GM12878 (cell line): ENCODE measurements around the gene SEPTIN7. TPM values are rescaled to one million over a fixed set of nuclear protein-coding genes. Genes with fewer than 3 reads are reported as not detected.

Source experiments
- EED ChIP-seq: sonication (generic); IDR thresholded peaks from 2 replicates; pipeline ENCODE4 v1.6.1; 2016; ENCODE audit warnings: antibody characterized with exemption, low read depth
- EGR1 ChIP-seq, 2 experiments: IDR thresholded peaks; 1 replicate in 1 of 2; 2 replicates in 1 of 2; pipeline ENCODE4 v1.6.1; 2011 to 2012; ENCODE audit warnings: low read depth in 2 of 2, low read length in 2 of 2, borderline replicate concordance in 1 of 2, mild to moderate bottlenecking in 1 of 2, moderate library complexity in 1 of 2
- EZH2 ChIP-seq: IDR thresholded peaks from 2 replicates; pipeline ENCODE4 v1.6.1; 2012; ENCODE audit warnings: low read depth, mild to moderate bottlenecking, control low read depth, inconsistent platforms, low read length, borderline replicate concordance; ENCODE audit not compliant: control insufficient read depth
- GATAD2B ChIP-seq: fragments of 450-650 bp; conservative IDR thresholded peaks from 2 replicates; pipeline ENCODE4 v1.6.1; 2017; ENCODE audit warnings: low read depth, mild to moderate bottlenecking, moderate library complexity
- MEF2A ChIP-seq: IDR thresholded peaks from 2 replicates; pipeline ENCODE4 v1.6.1; 2011; ENCODE audit warnings: low read depth, mild to moderate bottlenecking, low read length, moderate library complexity; ENCODE audit not compliant: insufficient read depth
- MTA2 ChIP-seq: fragments of 450-650 bp; IDR thresholded peaks from 2 replicates; pipeline ENCODE4 v1.6.1; 2016; ENCODE audit warnings: low read depth, mild to moderate bottlenecking, moderate library complexity
- MXI1 ChIP-seq: fragments of 150-350 bp; IDR thresholded peaks from 2 replicates; pipeline ENCODE4 v1.6.1; 2011; ENCODE audit warnings: low read depth, mild to moderate bottlenecking, inconsistent platforms, low read length, improper control_type of control experiment
- NFIC ChIP-seq: IDR thresholded peaks from 2 replicates; pipeline ENCODE4 v1.6.1; 2012; ENCODE audit warnings: low read depth, mild to moderate bottlenecking, inconsistent platforms, low read length, moderate library complexity
- RUNX3 ChIP-seq: IDR thresholded peaks from 2 replicates; pipeline ENCODE4 v1.6.1; 2012; ENCODE audit warnings: low read length, inconsistent platforms
- SUZ12 ChIP-seq: fragments of 200-600 bp; sonication (generic); IDR thresholded peaks from one replicate; pipeline ENCODE4 v1.6.1; 2018; ENCODE audit warnings: antibody characterized with exemption, mild to moderate bottlenecking; ENCODE audit not compliant: unreplicated experiment
- polyA plus RNA-seq, 11 experiments: library from polyadenylated mRNA; depleted of rRNA in 4 of 11; unstranded in 6 of 11; stranded (reverse) in 5 of 11; fragments of >200 nt; fragmentation: Nextera tagmentation in 4 of 11; fragmentation: Illumina TruSeq in 1 of 11; extraction: Ambion mirVana in 4 of 11; extraction: Trizol in 1 of 11; gene quantifications; 1 replicate in 1 of 11; 2 replicates in 10 of 11; pipeline versions ENCODE4 v1.2.1 to v1.2.3, GENCODE V29; 2011 to 2016; ENCODE audit warnings: inconsistent platforms in 2 of 11, missing spikeins in 2 of 11, low read depth in 1 of 11
- total RNA-seq, 4 experiments: library from RNA; depleted of rRNA in 3 of 4; stranded (reverse); fragments of >200 nt in 3 of 4; fragmentation: Illumina TruSeq in 1 of 4; extraction: Trizol in 1 of 4; gene quantifications; 2 replicates each; pipeline versions ENCODE4 v1.2.1 to v1.2.3, GENCODE V29; 2013 to 2021
- TF ChIP-seq, protein P1 (sequence below): fragments of 150-350 bp; IDR thresholded peaks from 2 replicates; pipeline ENCODE4 v1.6.1; 2014; ENCODE audit warnings: mild to moderate bottlenecking, low read depth, low read length

SEPTIN7 gene
- total and polyA plus RNA-seq, 10 of the 15 experiments (the other 5 are each of a cell fraction or from before 2014, with no cell fraction given): 176 to 787 (median 437) TPM

DNA sequence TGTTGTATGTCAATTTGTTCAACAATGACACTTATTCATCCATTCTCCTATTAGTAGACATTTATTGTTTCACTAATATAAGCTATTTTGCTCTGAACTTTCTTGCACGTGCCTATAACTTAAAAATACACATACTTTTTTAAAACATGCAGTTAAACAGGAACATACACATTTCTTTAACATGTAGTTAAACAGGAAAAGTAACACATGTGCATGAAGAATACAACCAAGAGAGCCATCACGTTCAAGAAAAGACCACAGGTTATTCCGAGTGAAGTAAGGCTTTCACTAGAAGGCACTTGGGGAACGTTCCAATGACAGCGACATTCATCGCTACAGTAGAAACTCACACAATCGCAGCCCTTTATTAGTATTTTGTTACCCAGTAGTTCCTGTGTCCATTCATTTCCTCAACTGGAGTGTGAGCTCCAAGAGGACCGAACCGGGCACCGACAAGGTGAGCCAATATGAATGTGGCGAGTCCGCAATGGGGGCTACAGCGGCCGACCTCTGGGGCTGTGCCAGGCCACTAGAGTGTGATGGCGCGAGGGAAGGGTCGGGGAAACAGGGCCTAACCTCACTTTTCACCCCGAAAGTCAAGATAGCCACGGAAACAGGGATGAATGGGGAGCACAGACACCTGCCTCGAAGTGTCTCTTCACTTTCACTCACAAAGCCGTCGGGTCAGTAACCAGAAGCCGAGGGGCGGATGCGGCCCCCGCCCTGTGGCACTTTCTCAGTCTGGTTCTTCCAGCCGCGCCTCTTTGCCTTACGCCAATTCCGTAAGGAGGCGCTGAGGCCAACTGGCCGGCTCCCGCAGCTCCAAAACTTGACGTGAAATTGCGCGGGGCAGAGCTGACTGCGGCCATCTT lies 775 bp upstream of the SEPTIN7 start (continued):
- TF ChIP-seq, protein P1, sequence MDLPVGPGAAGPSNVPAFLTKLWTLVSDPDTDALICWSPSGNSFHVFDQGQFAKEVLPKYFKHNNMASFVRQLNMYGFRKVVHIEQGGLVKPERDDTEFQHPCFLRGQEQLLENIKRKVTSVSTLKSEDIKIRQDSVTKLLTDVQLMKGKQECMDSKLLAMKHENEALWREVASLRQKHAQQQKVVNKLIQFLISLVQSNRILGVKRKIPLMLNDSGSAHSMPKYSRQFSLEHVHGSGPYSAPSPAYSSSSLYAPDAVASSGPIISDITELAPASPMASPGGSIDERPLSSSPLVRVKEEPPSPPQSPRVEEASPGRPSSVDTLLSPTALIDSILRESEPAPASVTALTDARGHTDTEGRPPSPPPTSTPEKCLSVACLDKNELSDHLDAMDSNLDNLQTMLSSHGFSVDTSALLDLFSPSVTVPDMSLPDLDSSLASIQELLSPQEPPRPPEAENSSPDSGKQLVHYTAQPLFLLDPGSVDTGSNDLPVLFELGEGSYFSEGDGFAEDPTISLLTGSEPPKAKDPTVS: no peak
- TF ChIP-seq SUZ12 (no peak), MTA2 (peak; percentile 49; the same call in 1 of the 2 replicates), RUNX3 (peak; percentile 52), MEF2A (no peak), EED (peak; percentile 51; the same call in 1 of the 2 replicates), GATAD2B (peak; percentile 63), NFIC (peak; percentile 3; the same call in 1 of the 2 replicates), EGR1 (IDR thresholded peaks at IDR 0.05; ENCODE audit: borderline replicate concordance in 1 of 2, low read depth in 2 of 2, low read length in 2 of 2) (0 out of 3 replicates have a peak, but pooled peaks of 1 of the 2 experiments have one; percentile 1), MXI1 (peak; percentile 2; the same call in 1 of the 2 replicates), EZH2 (no peak)
